Astrocyte of the spinal cord (primary cell): ENCODE measurements around the gene LSM4.
A peak's percentile ranks its signal among the peaks of the same experiment; 100 is the strongest.

ENCODE experiments used
- DNase-seq: peaks from one replicate; pipeline ENCODE4 v3.0.0; 2011; ENCODE audit warnings: low read depth, low spot score
- H3K4me3 ChIP-seq: 2 replicates; pipeline ENCODE4 v1.5.1; 2011; ENCODE audit warnings: low read depth, mild to moderate bottlenecking, low read length, moderate library complexity
- CTCF ChIP-seq: IDR thresholded peaks from 2 replicates; pipeline ENCODE4 v1.5.1; 2012; ENCODE audit warnings: low read depth, mild to moderate bottlenecking, low read length, inconsistent platforms
- in situ Hi-C: cut with HindIII; loops from 2 replicates; pipeline ENCODE4 v1.10.0; 2017; ENCODE audit warnings: low sequenced_read_pairs

Gene LSM4

GRCh38 chr19:18290302-18291018 is 32.4 kb downstream of the LSM4 start:
- DNase-seq: no peak
- in situ Hi-C loops: no loop called here
- no peak overlapping the region for H3K4me3 ChIP-seq
- TF ChIP-seq CTCF: no peak

- no peak for DNase-seq
- in situ Hi-C loops: no loop called here
- no peak overlapping the region for H3K4me3 ChIP-seq
- no peak for TF ChIP-seq CTCF
These were observed 33.2 kb downstream of the LSM4 start for GRCh38 chr19:18289471-18290301.

GRCh38 chr19:18287836-18288772 is 34.8 kb downstream of the LSM4 start:
- TF ChIP-seq CTCF: peak; percentile 14
- DNase-seq: peak; percentile 42
- in situ Hi-C loops: no loop called here
- H3K4me3 ChIP-seq: no peak overlapping the region

- in situ Hi-C loops: no loop called here
- no peak overlapping the region for H3K4me3 ChIP-seq
- DNase-seq: no peak
- TF ChIP-seq CTCF: no peak
These were observed 35.8 kb downstream of the LSM4 start for GRCh38 chr19:18286973-18287635.

- no peak overlapping the region for H3K4me3 ChIP-seq
- no peak for DNase-seq
These were observed 38.0 kb downstream of the LSM4 start for GRCh38 chr19:18284712-18285360.

More at GRCh38 chr19:18284712-18285360, 38.0 kb downstream of the LSM4 start:
- in situ Hi-C loops: no loop called here
- TF ChIP-seq CTCF: no peak
